Glomerular visceral epithelial cell (primary cell): ENCODE data around the gene NEDD4L.
A peak's percentile ranks its signal among the peaks of the same experiment; 100 is the strongest.
"Not testable (repeated sequence)": the region's sequence is repeated elsewhere in the genome, so short reads cannot be mapped to it uniquely, and the experiment has no call there.

Source experiments
- DNase-seq: peaks from one replicate; pipeline ENCODE4 v3.0.0-alpha.2; 2016; ENCODE audit errors: extremely low spot score

The NEDD4L gene

DNA sequence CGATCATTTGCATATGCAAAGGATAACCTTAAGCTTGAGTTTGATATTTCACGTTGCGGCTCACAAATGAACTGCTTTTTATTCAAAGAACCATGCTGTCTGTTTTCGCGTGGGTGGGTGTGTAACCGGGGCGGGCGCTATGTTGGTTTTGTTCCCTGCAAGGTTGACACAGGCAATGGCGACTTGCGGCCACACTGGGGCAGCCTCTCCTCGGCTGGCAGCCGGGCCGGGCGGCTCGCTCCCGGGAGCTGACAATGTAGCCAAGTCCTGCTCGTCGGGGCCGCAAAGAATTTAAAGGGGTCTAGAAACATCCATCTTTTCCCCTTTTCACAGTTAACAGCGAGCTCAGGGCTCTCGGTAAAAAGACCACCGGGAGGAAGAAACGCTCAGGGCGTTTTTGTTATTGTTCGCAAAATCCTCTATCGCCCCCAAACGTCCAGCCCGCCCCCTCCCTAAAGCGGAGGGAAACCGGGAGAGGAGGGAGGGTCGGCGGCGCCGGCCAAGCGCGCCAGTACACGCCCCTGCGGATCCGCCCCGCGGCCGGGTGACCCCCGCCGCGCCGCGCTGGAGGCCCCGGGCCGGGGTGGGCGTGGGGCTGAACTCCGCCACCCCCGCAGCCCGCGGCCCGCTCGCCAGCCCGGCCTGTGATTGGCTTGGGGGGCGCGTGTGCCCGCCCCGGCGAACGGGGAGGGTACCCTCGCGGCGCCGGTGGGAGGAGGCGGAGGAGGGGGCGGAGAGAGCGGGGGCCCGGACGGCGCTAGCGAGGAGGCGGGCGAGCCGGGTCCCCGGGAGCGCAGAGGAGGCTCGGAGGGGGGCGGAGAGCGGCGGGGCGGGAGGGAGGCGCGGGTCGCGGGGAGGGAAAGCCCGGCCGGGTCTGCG, at the start of gene NEDD4L:
Gene NEDD4L, plus strand, starts transcription at position 736 of the 879 bp plus-strand sequence. CDS start 435 bp downstream, outside the sequence.
- peak; percentile 87 for DNase-seq

- no peak for DNase-seq
These were observed 48.7 kb upstream of the NEDD4L start for GRCh38 chr18:57995331-57995730.

DNA sequence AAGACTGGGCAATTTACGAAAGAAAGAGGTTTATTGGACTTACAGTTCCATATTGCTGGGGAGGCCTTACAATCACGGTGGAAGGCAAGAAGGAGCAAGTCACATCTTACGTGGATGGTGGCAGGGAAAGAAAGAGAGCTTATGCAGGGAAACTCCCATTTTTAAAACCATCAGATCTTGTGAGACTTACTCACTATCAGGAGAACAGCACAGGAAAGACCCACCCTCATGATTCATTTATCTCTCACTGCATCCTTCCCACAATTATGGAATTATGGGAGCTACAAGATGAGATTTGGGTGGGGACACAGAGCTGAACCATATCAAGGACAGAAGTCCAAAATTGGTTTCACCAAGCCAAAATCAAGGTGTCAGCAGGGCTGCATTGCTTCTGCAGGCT, 47.1 kb upstream of the NEDD4L start:
- DNase-seq, result not testable (repeated sequence)

DNA sequence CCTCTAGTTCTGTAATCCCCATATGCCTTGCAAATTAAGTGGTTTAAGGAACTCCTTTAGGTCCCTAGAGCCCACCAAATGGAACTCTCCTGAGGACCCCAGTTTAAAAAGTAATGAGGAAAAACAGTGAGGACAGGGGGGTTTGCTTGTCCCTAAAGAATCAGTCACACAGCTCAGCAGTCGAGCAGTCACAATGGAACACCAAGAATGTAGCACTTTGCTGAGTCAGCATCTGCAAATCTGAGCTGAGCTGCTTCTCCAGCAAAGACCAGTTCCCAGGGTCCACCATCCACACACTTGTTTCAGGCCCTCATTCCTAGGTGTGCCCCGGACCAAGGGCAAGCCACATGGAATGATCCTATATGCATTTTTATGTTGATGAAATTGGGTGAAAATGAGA, 46.2 kb upstream of the NEDD4L start:
- no peak for DNase-seq

GRCh38 chr18:57998461-57998860, 45.6 kb upstream of the NEDD4L start:
- no peak for DNase-seq

DNA sequence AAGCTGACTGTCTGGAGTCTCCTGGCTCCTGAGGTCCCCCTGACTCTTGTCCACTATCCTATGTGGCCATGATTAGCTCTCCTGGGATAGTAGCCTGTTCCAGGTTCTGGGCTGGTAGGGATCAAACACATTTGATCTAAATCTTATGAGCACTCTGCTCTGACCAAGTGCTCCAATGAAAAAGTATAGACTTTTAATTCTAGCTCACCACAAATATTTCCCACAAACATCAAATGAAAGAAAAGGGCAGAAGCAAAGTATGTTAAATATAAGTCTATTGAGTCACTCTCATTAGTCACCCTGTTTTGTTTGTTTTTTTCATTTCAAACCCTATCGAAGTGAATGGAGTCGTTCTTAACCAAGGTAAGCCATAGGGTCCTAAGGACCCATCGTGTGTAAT, 39.7 kb upstream of the NEDD4L start:
- DNase-seq, result peak; percentile 22

DNA sequence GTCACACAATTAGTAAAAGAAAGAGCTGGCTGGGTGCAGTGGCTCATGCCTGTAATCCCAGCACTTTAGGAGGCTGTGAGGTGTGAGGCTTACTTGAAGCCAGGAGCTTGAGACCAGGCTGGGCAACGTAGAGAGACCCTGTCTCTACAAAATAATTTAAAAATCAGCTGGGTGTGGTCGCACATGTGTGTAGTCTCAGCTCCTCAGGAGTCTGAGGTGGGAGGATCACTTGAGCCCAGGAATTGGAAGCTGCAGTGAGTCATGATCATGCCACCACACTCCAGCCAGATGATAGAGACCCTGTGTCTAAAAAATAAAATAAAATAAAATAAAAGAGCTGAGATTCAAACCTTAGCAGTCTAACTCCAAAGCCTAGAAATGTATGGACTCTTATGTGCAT, 39.0 kb upstream of the NEDD4L start:
- no peak for DNase-seq

DNA sequence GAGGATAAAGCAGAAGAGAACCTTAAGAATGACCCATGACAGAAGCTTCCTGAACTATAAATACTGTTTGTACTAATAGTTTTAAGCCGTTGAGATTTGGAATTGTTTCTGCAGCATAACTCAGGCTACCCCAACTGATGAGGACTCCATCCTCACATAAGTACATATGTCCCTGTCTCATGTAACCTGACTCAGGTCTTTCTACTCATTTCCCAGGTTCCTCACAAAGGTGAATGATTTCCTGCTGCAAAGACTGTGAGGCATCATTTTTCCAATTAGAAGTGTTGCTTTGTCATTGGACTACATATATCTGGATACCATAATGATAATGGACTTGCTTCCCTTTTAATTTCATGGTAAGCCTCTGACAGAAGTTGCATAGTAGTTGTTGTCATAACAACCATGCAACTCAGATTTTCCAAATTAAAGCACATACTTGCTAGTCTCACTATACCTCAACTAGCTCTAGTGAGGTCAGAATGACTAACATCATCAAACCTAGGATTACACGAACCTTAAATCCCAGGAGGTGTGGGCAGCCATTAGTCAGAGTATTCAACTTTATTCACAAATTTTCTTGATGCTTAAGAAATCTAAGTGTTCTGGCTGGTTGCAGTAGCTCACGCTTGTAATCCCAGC, 38.0 kb upstream of the NEDD4L start:
- DNase-seq, result no peak

GRCh38 chr18:58009166-58009565, 34.9 kb upstream of the NEDD4L start:
- DNase-seq, result no peak

DNA sequence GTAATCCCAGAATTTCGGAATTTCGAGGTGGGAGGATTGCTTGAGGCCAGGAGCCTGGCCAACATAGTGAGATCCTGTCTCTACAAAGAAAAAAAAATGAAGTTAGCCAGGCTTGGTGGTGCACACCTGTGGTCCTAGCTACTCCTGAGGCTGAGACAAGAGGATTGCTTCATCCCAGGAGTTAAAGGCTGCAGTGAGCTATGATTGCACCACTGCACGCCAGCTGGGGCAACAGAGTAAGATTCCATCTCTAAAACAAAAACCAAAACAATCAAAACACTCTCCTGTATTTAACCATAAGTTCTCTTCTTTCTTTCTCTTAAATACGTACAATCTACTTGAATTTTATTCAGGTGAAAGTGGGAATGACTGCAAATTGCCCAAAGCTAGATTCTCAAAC, 33.8 kb upstream of the NEDD4L start:
- no peak for DNase-seq

- DNase-seq, result no peak
These were observed 31.7 kb upstream of the NEDD4L start for GRCh38 chr18:58012356-58012755.

DNA sequence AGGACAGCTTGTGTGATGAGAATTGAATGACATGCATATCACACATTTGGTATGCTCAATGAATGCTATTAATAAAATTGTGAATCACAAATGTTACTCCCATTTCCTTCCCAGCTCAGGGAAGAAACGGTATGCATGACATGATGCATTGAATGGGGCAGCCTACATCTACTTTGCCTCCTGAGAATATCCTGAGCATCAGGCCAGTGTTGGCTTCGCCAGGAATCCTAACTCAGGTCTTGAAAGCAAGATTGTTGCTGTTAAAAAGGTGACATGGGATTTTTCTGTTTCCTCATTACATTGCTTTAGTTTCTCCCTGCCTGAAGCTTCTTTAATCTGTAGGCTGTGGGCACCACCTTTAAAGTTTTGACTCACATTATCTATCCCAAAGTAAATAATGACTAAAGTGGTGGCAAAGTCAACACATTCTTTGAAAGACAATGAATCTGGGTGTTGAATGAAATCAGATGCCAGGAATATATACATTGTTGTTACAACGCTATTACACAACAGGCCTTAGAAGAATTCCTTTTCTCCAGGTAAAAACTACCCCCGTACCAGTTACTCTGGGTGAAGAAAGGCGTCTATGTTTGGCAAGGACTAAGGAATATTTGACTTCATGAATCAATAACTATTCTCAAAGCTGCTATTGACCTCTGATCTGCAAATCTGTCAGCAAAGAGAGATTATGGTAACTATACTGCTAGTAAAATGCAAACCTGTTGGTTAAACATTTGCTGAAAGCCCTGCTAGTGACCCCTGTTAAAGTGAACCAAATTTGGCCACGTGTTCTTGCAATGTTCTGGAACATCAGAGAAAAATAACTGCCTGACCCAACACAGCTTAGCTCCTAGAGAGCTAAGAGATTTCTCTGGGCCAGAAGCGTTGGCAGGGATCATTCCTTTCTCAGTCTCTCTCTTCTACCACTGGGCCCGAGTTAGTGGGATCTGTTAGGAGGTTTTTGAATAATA, 30.5 kb upstream of the NEDD4L start:
- DNase-seq, result no peak

GRCh38 chr18:58015065-58015780, 28.8 kb upstream of the NEDD4L start:
- no peak for DNase-seq

DNA sequence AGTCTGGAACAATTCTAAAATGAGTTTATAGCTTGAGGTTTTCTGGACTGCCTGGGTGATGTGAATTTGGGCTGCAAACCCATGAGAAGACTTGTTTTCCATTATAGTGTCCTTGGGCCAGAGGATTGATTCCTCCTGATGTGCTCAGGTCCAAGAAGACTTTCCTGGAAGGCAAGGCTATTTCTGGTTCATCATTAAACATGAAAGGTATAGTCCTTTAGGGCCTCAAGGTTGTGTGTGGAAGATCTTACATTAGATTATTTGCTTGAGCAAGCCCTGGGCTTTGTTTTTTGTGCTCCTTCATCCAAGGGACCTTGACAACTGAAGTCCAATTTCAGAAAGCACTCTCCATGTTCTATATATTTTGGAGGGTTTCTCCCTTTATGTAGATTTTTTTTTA, 26.8 kb upstream of the NEDD4L start:
- no peak for DNase-seq

DNA sequence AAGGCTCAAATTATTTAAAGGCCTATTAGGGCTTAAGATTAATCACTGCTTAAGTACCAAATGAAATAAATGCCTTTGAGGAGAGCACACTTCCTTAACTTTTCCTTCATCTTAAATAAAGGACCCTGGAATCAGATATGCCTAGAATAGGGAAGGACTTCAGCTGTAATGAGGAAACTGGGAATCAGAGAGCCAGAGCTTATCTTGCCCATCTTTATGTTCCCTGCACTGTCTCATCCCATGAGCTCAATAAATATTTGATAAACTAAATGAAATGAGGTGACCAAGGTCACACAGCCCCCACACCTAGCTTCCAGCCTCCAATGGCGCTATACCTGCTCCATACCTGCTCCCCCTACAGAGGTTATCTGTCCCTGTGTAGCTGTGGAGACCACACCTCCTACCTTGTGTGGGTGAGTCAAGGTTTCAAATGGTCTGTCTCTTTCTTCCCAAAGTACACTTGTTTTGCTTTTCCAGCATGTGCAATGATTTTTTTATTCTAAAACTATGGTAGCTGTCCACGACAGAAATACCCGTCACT, 23.4 kb upstream of the NEDD4L start:
- no peak for DNase-seq

- DNase-seq, result no peak
These were observed 22.5 kb upstream of the NEDD4L start for GRCh38 chr18:58021504-58021903.

GRCh38 chr18:58023108-58023507, 20.9 kb upstream of the NEDD4L start:
- no peak for DNase-seq

DNA sequence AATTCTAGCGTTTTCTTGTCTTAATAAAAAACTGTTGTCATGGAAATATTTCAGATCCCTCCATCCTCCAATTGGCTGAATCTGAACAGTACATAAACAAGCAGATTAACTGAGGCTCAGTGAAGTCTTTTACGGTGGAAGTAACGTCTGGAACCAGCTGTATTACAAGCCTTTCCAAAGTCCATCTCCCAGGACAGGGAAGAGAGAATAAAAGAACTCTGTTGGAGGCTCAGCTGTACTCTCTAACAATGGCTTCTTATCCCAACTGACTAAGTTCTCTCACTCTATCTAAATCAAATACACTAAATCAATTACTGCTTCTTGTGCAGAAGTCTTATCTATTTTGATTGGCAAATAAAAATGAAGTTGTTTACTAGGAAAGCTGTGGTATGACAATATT, 19.9 kb upstream of the NEDD4L start:
- no peak for DNase-seq

DNA sequence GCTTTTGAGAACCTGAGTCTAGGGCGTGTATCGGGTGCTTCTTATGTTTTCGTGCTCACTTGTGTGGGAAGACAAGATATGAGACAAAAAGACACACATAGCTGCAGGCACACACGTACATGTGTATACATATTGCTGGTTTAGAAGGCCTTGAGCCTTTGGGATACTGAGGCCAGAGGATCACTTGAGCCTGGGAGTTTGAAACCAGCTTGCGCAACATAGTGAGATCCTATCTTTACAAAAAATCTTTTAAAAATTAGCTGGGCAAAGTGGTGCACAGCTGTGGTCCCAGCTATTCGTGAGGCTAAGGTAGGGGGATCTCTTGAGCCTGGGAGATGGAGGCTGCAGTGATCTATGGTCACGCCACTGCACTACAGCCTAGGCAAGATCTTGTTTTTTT, 18.8 kb upstream of the NEDD4L start:
- no peak for DNase-seq

DNA sequence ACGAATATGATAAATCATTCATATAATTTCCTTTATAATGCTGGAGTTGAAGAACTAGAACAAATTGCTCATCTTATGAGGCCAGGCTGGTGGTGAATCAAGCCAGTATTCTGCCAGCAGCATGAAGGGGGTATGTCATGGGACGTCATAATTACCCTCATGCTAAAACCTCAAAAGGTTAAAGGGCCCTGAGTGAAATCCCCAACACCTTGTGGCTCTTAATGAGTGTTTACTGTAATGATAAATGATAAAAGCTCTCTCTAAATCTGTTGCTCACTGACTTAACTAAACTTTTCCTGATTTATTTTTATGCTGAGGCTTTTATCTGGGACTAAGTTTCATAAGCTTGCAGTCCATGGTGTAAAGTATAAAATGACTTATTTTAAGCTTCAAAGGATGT, 18.3 kb upstream of the NEDD4L start:
- DNase-seq, result no peak

- no peak for DNase-seq
These were observed 17.6 kb upstream of the NEDD4L start for GRCh38 chr18:58026395-58026794.
